Mammary epithelial cell (primary cell): Measurements from ENCODE around the gene BPI.

Experiments
- CTCF ChIP-seq, 2 donors: IDR thresholded peaks in 1 of 2; conservative IDR thresholded peaks in 1 of 2; 2 replicates each; pipeline ENCODE4 v1.5.1; 2011 to 2012; ENCODE audit warnings: inconsistent platforms in 2 of 2, low read length in 2 of 2, mild to moderate bottlenecking in 2 of 2, control low read depth in 1 of 2, low read depth in 1 of 2; ENCODE audit not compliant: insufficient read depth in 1 of 2; ENCODE audit errors: extremely low read depth in 1 of 2
- EZH2 ChIP-seq: IDR thresholded peaks from 2 replicates; pipeline ENCODE4 v1.6.1; 2012; ENCODE audit warnings: low read length, inconsistent platforms, borderline replicate concordance

- TF ChIP-seq CTCF (conservative IDR thresholded peaks at IDR 0.05 in 1 of 2, IDR thresholded peaks at IDR 0.05 in 1 of 2; ENCODE audit: extremely low read depth in 1 of 2, insufficient read depth in 1 of 2, low read depth in 1 of 2, low read length in 2 of 2) (no peak), EZH2 (no peak)
Observed at GRCh38 chr20:38340693-38341092, 36.7 kb downstream of the BPI start.
